ENCODE measurements around the gene VKORC1.

- TF ChIP-seq CTCF (IDR thresholded peaks at IDR 0.05; ENCODE audit: insufficient read depth, low read length, poor library complexity, severe bottlenecking), result no peak
- TF ChIP-seq EZH2phosphoT487 (conservative IDR thresholded peaks at IDR 0.05; ENCODE audit: low read length), result no peak
Observed at GRCh38 chr16:31134091-31134571, 39.5 kb upstream of the VKORC1 start.

Measured in SU-DHL-6 (cell line).